Measurements from ENCODE around the gene TACC2. TPM values are rescaled to one million over a fixed set of nuclear protein-coding genes. Genes with fewer than 3 reads are reported as not detected.
"Not testable (repeated sequence)": the region's sequence is repeated elsewhere in the genome, so short reads cannot be mapped to it uniquely, and the experiment has no call there.

The TACC2 gene
- total and polyA plus RNA-seq, 2 experiments from 2014 or later, result 4.3 to 16.7 TPM

- H3K79me2 ChIP-seq (ENCODE audit: insufficient read depth), result no peaks in the 10 kb centered on the region
- H3K27ac ChIP-seq, result peak overlapping the region; percentile 65
- peak overlapping the region; percentile 60 for H3K4me2 ChIP-seq (ENCODE audit: unreplicated experiment)
- H2AFZ ChIP-seq, result peak overlapping the region; percentile 74
- peak overlapping the region; percentile 70 for H3K9ac ChIP-seq
- H3K9me3 ChIP-seq (ENCODE audit: low read depth), result no peaks in the 10 kb centered on the region
- DNase-seq, result peak; percentile 95
- H3K4me3 ChIP-seq, result peak overlapping the region; percentile 38; the same call in 1 of the 2 replicates
- H3K36me3 ChIP-seq (ENCODE audit: low read depth), result no peaks in the 10 kb centered on the region
- TF ChIP-seq EZH2 (IDR thresholded peaks at IDR 0.05; ENCODE audit: insufficient read depth, poor library complexity, severe bottlenecking) (no peak), EZH2phosphoT487 (IDR thresholded peaks at IDR 0.05; ENCODE audit: insufficient read depth, low read depth) (no peak)
- no peaks in the 10 kb centered on the region for H4K20me1 ChIP-seq (ENCODE audit: insufficient read depth)
- 10 to 12% methylated on average over 13 of the region's 13 CpGs for WGBS, 2 experiments (ENCODE audit: low coverage in 1 of 2, low lambda C conversion rate in 2 of 2, missing lambda C conversion rate in 2 of 2)
- peaks cover 8% of the 10 kb centered on the region for H3K4me1 ChIP-seq (ENCODE audit: insufficient read depth)
- H3K27me3 ChIP-seq (replicated peaks; ENCODE audit: insufficient read depth), result no peaks in the 10 kb centered on the region
- H3F3A ChIP-seq (ENCODE audit: insufficient read depth), result no peaks in the 10 kb centered on the region
- H3K9me2 ChIP-seq (ENCODE audit: insufficient read depth), result no peaks in the 10 kb centered on the region
- in situ Hi-C loops (cut with MboI), result no loop called here
Measured at GRCh38 chr10:122062831-122063674, 74.1 kb downstream of the TACC2 start.

- H3K4me1 ChIP-seq (ENCODE audit: insufficient read depth), result peaks cover 16% of the 10 kb centered on the region
- H3K4me2 ChIP-seq (ENCODE audit: unreplicated experiment); H3K36me3 ChIP-seq (ENCODE audit: low read depth); H3K9me2 ChIP-seq (ENCODE audit: insufficient read depth); H3K4me3 ChIP-seq; H2AFZ ChIP-seq; H3K79me2 ChIP-seq (ENCODE audit: insufficient read depth); H3K27ac ChIP-seq; H4K20me1 ChIP-seq (ENCODE audit: insufficient read depth); DNase-seq; H3K9me3 ChIP-seq (ENCODE audit: low read depth); H3K27me3 ChIP-seq (replicated peaks; ENCODE audit: insufficient read depth); H3K9ac ChIP-seq; H3F3A ChIP-seq (ENCODE audit: insufficient read depth); in situ Hi-C loops (cut with MboI): not testable (repeated sequence)
- 88 to 90% methylated on average over 9 of the region's 9 CpGs for WGBS, 2 experiments (ENCODE audit: low coverage in 1 of 2, low lambda C conversion rate in 2 of 2, missing lambda C conversion rate in 2 of 2)
Measured at GRCh38 chr10:122066337-122066939, 77.5 kb downstream of the TACC2 start.

GRCh38 chr10:122068844-122069243, 79.9 kb downstream of the TACC2 start:
- Histone ChIP-seq H3F3A (ENCODE audit: insufficient read depth) (peaks cover 6% of the 10 kb centered on the region; the same call in 1 of the 2 replicates), H3K4me2 (ENCODE audit: unreplicated experiment) (no peak overlapping the region), H3K27ac (no peak overlapping the region), H3K4me1 (ENCODE audit: insufficient read depth) (peaks cover 8% of the 10 kb centered on the region), H3K27me3 (replicated peaks; ENCODE audit: insufficient read depth) (no peaks in the 10 kb centered on the region), H3K9ac (no peak overlapping the region), H4K20me1 (ENCODE audit: insufficient read depth) (no peaks in the 10 kb centered on the region), H3K4me3 (no peak overlapping the region), H3K9me2 (ENCODE audit: insufficient read depth) (no peaks in the 10 kb centered on the region), H3K9me3 (ENCODE audit: low read depth) (no peaks in the 10 kb centered on the region), H2AFZ (no peak overlapping the region), H3K79me2 (ENCODE audit: insufficient read depth) (no peaks in the 10 kb centered on the region), H3K36me3 (ENCODE audit: low read depth) (no peaks in the 10 kb centered on the region)
- 89 to 90% methylated on average over 11 to 12 of the region's 12 CpGs for WGBS, 2 experiments (ENCODE audit: low coverage in 1 of 2, low lambda C conversion rate in 2 of 2, missing lambda C conversion rate in 2 of 2)
- in situ Hi-C loops (cut with MboI), result no loop called here
- DNase-seq, result no peak
- no peak for TF ChIP-seq EZH2phosphoT487 (IDR thresholded peaks at IDR 0.05; ENCODE audit: insufficient read depth, low read depth)
- TF ChIP-seq EZH2 (IDR thresholded peaks at IDR 0.05; ENCODE audit: insufficient read depth, poor library complexity, severe bottlenecking), result no peak

- TF ChIP-seq EZH2phosphoT487 (IDR thresholded peaks at IDR 0.05; ENCODE audit: insufficient read depth, low read depth) (no peak), EZH2 (IDR thresholded peaks at IDR 0.05; ENCODE audit: insufficient read depth, poor library complexity, severe bottlenecking) (no peak)
- no peaks in the 10 kb centered on the region for H3K9me2 ChIP-seq (ENCODE audit: insufficient read depth)
- in situ Hi-C loops (cut with MboI), result no loop called here
- H3K36me3 ChIP-seq (ENCODE audit: low read depth), result no peaks in the 10 kb centered on the region
- H3K4me3 ChIP-seq, result no peak overlapping the region
- H3K27ac ChIP-seq, result no peak overlapping the region
- no peak overlapping the region for H3K4me2 ChIP-seq (ENCODE audit: unreplicated experiment)
- no peaks in the 10 kb centered on the region for H3K27me3 ChIP-seq (replicated peaks; ENCODE audit: insufficient read depth)
- no peaks in the 10 kb centered on the region for H3K79me2 ChIP-seq (ENCODE audit: insufficient read depth)
- H3K9ac ChIP-seq, result no peak overlapping the region
- peaks cover 6% of the 10 kb centered on the region; the same call in 1 of the 2 replicates for H3F3A ChIP-seq (ENCODE audit: insufficient read depth)
- no peaks in the 10 kb centered on the region for H4K20me1 ChIP-seq (ENCODE audit: insufficient read depth)
- DNase-seq, result no peak
- no peak overlapping the region for H2AFZ ChIP-seq
- 84 to 85% methylated on average over 9 of the region's 9 CpGs for WGBS, 2 experiments (ENCODE audit: low coverage in 1 of 2, low lambda C conversion rate in 2 of 2, missing lambda C conversion rate in 2 of 2)
- H3K9me3 ChIP-seq (ENCODE audit: low read depth), result no peaks in the 10 kb centered on the region
- peaks cover 8% of the 10 kb centered on the region for H3K4me1 ChIP-seq (ENCODE audit: insufficient read depth)
Measured at GRCh38 chr10:122072491-122072890, 83.5 kb downstream of the TACC2 start.
